Measurements from ENCODE around the gene MCHR1.

- TF ChIP-seq, protein P1, sequence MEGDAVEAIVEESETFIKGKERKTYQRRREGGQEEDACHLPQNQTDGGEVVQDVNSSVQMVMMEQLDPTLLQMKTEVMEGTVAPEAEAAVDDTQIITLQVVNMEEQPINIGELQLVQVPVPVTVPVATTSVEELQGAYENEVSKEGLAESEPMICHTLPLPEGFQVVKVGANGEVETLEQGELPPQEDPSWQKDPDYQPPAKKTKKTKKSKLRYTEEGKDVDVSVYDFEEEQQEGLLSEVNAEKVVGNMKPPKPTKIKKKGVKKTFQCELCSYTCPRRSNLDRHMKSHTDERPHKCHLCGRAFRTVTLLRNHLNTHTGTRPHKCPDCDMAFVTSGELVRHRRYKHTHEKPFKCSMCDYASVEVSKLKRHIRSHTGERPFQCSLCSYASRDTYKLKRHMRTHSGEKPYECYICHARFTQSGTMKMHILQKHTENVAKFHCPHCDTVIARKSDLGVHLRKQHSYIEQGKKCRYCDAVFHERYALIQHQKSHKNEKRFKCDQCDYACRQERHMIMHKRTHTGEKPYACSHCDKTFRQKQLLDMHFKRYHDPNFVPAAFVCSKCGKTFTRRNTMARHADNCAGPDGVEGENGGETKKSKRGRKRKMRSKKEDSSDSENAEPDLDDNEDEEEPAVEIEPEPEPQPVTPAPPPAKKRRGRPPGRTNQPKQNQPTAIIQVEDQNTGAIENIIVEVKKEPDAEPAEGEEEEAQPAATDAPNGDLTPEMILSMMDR (conservative IDR thresholded peaks at IDR 0.05 in 1 of 2, IDR thresholded peaks at IDR 0.05 in 1 of 2; ENCODE audit: extremely low read depth in 1 of 2, insufficient read depth in 1 of 2, low read depth in 1 of 2, low read length in 2 of 2) = no peak
- TF ChIP-seq EZH2 (IDR thresholded peaks at IDR 0.05; ENCODE audit: borderline replicate concordance, low read length) = no peak
These were observed 44.0 kb upstream of the MCHR1 start for GRCh38 chr22:40635043-40635939.
